ENCODE data around the gene CYP2F1.
A peak's percentile ranks its signal among the peaks of the same experiment; 100 is the strongest.
"Not testable (repeated sequence)": the region's sequence is repeated elsewhere in the genome, so short reads cannot be mapped to it uniquely, and the experiment has no call there.

CYP2F1 gene

DNA sequence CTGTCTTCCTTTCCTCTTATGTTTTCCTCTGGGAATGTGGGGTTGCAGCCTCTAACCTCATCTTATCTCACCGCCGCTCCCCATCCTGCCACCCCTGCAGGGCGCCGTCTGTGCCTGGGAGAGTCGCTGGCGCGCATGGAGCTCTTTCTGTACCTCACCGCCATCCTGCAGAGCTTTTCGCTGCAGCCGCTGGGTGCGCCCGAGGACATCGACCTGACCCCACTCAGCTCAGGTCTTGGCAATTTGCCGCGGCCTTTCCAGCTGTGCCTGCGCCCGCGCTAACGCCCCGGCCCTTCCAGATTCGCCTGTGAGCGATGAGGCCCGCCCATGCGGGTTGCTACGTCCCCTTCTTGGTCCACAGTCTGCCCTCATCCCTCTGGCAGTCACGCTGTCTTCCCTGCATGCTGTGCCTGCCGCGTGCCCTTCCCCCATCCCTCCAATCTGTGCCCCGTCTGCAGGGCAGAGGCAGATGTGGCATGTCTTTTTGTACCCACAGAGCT, 13.6 kb downstream of the CYP2F1 start:
- not testable (repeated sequence) for FAIRE-seq

DNA sequence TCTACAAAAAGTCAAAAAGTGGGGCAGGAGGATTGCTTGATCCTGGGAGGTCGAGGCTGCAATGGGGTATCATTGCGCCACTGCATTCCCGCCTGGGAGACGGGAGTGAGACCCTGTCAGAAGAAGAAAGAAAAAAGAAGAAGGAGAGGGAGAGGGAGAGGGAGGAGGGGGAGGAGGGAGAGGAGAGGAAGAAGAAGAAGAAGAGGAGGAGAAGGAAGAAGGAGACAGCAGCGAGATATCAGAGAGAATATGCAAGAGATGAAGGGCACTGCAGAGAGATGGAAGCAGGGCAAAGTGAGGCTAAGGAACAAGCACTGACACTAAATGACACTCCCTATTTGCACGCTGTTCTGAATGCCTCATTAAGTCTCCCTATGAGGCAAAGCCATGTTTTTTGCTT, 14.5 kb downstream of the CYP2F1 start:
- FAIRE-seq = no peak

DNA sequence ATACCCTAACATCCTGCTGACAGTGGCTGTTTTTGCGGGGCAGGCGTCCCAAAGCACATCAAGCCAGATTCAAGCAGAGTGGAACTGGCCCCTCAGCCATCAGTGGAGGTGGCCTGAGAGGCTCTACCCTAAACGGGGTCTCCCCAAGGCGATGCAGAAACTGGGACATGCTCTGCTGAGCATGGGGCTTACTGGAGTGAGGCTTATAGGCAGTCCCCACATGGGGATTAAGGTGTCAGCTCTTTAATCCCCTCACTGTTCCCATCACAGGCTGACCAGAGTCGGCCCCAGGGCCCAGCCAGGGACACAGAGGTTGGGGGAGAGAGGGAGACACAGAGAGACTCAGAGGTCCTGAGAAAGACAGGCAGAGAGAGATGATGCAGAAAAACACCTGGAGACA, 17.0 kb downstream of the CYP2F1 start:
- no peak for FAIRE-seq

DNA sequence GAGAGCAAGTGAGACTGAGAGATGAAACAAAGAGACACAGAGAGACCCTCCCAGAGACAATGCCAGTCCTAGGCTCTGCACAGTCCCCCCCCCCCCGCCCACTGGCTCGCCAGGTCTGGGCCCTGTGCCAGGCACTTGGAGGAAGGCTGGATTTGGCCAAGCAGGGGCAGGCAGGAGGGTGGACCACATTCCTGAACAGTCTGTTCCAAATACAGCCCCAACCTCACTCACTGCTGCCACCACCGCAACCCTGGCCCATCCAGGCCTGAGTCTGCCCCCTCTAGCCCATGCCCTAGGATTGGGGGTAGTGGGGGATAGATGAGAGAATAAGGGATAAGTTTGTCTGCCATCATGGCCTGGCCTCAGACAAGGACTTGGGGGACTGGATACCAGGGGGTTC, 19.0 kb downstream of the CYP2F1 start:
- no peak for FAIRE-seq

DNA sequence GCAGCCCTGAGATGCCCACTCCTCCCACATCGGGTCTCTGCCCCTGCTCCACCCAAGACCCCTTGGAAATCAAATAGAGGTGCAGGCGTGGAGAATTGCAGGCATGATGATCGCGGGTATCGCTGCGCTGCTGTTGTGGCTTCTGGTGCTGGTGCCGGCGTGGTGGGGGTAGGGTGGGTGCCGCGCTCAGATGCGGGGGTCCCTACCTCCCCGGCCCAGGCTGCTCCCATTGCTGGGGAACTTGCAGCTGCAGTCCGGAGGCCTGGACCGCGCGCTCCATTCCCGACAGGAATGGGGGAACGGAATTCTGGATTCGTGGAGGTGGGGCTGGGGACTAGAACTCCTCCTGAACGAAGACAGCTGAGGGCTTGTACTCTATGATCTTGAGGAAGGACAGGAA, 20.4 kb downstream of the CYP2F1 start:
- no peak for FAIRE-seq

DNA sequence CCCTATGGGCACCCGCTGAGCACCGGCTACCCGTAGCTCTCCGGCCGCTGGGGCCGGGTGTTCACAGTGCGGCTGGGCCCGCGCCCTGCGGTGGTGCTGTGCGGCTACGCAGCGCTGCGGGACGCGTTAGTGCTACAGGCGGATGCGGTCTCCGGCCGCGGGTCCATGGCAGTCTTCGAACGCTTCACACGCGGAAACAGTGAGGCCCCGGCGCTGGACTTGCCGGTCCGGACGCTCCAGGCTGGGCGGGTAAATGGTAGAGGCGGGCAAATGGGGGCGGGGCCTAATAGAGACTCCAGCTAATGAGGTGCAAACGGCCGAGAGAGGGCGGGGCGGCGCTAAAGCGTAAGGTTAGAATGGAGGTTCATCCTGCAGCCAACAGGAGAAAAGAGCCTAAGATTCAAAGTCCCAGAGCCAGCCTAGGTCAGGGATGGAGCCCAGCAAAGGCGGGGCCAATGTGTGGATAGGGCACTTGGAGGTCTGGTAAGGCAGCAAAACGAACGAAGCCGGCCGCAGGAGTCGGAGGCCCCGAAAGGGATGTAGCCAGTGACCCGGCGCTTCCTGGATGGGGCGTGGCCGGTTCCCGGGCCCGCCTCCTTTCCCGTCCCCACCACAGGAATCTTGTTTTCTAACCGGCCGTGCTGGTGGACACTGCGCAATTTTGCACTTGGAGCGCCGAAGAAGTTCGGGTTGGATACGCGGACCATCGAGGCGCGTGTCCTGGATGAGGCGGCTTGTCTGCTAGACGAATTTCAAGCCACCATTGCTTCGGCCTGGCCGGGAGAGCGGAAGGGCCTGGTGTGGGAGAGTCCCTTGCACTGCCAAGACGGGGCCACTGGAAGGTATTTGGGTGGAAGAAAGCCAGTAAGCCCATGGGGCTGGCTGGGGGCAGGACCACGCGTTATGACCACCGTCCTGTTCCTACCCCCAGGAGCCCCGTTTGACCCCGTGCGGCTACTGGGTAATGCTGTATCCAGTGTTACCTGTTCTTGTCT, 21.5 kb downstream of the CYP2F1 start:
- peak; percentile 95 for FAIRE-seq

DNA sequence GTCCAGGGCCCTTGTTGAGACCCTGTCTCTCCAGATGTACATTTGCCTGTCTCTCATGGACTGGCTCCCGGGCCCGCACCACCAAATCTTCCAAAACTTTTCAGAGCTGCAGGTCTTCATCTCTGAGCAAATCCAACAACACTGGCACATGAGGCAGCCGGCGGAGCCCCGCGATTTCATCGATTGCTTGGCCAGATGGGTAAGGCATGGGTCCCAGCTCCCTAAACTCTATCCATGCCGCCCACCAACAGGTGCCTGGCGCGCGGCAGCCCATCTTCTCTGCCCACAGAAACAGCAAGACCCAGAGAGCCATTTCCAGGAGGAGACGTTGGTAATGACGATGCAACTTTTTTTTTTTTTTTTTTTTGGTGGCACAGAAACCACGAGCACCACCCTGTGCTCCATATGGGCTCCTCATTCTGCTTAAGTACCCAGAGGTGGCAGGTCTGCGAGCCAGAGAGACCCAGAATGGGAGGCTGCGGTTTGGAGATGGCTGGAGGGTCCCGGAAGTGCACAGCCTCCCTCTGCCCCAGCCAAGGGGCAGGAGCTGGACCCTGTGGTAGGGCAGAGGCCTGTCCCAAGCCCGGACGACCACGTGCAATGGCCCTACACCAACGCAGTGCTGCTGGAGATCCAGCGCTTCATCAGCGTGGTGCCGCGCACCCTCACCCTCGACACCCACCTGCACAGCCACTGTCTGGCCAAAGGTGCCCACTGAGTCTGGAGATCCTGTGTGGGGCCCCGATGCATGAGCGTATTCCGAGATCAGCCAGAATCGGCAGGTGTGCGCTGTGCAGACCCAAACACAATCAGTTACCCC, 22.6 kb downstream of the CYP2F1 start:
- FAIRE-seq = no peak

DNA sequence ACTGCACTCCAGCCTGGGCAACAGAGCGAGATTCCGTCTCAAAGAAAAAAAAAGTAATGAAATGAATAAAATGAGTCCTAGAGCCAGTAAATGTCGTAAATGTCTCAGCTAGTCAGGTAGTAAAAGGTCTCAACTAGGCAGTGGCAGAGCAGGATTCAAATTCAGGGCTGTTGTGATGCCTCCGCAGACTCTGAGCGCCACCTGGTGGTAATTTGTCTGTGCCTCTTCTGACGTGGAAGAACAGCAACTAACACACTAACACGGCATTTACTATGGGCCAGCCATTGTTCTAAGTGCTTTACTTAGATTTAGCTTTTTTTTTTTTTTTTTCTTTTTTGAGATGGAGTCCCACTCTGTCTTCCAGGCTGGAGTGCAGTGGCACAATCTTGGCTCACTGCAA, 30.2 kb downstream of the CYP2F1 start:
- FAIRE-seq = peak; percentile 40

DNA sequence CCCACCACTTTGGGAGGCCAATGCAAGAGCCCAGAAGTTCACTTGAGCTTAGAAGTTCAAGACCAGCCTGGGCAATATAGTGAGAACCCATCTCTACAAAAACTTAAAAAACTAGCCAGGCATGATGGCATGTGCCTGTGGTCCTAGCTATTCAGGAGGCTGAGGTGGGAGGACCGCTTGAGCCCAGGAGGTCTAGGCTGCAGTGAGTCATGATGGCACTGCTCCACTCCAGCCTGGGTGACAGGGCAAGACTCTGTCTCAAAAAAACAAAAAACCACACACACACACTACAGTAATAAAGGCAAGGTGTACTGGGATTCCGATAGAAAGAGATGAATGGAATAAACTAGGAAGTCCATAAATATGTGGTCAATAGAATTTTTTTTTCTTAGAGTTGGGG, 35.6 kb downstream of the CYP2F1 start:
- FAIRE-seq = no peak

DNA sequence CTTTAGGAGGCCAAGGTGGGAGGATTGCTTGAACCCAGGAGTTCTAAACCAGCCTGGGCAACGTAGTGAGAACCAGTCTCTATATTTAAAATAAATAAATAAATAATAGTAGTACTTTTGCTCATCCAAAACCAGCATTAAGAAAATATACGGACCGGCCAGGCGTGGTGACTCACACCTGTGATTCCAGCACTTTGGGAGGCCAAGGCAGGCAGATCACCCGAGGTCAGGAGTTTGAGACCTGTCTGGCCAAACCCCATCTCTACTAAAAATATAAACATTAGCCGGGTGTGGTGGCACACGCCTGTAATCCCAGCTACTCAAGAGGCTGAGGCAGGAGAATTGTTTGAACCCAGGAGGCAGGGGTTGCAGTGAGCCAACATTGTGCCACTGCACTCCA, 36.8 kb downstream of the CYP2F1 start:
- FAIRE-seq = not testable (repeated sequence)

DNA sequence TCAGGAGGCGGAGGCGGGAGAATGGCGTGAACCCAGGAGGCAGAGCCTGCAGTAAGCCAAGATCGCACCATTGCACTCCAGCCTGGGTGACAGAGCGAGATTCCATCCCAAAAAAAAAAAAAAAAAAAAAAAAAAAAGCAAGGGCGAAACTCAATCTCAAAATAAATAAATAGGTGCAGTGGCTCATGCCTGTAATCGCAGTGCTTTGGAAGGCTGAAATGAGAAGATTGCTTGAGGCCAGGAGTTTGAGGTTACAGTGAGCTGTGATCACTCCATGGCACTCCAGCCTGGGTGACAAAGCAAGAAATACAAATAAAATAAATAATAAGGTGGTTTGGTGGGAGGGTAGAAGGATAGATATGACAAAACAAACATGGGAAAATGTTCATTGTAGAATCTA, 39.8 kb downstream of the CYP2F1 start:
- FAIRE-seq = no peak

DNA sequence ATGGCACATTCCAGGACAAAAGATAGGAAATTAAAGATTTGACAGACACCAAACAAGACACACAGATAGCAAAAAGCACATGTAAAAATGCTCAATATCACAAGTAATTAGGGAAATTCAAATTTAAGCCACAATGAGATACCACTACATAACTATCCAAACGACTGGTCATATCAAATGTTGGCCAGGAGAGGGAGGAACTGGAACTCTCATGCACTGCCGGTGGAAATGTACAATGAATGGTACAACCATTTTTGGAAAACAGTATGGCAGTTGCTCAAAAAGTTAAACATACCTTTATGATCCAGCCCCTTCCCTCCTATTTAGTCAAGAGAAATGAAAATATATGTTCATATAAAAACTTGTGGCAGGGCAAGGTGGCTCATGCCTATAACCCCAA, 42.0 kb downstream of the CYP2F1 start:
- FAIRE-seq = no peak

DNA sequence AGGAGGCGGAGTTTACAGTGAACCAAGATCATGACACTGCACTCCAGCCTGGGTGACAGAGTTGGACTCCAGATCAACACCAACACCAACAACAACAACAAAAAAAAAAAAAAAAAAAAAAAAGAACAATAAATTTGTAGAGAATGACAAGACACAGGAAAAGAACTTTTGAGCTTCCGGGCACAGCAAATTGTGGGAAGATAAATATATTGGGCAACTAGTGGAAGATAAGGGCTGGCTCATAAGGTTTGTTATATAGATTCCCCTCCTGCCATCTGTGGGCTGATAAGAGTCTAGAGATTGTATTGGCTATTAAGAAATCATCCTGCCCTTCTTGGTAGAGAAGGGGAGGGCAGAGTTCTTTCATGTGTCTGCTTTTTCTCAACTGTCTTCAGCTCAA, 45.6 kb downstream of the CYP2F1 start:
- no peak for FAIRE-seq

DNA sequence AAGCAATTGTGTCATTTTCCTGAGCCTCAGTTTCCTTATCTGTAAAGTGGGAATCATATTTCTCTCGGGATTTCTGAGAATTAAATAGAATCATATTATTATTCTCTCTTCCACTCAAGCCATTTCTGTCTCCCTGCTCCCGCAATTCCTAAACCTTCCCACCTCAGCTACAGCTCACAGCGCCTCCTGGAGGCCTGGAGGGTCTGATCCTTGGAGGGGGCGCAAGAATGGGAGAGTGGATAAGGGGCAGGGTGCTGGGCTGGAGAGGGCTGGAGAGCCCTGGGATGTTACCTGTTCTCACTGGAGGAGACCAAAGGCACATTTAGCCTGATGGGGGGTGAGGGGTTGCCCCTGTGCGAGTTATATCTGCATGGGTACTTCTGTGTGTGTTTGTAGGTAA, 47.7 kb downstream of the CYP2F1 start:
- FAIRE-seq = no peak

DNA sequence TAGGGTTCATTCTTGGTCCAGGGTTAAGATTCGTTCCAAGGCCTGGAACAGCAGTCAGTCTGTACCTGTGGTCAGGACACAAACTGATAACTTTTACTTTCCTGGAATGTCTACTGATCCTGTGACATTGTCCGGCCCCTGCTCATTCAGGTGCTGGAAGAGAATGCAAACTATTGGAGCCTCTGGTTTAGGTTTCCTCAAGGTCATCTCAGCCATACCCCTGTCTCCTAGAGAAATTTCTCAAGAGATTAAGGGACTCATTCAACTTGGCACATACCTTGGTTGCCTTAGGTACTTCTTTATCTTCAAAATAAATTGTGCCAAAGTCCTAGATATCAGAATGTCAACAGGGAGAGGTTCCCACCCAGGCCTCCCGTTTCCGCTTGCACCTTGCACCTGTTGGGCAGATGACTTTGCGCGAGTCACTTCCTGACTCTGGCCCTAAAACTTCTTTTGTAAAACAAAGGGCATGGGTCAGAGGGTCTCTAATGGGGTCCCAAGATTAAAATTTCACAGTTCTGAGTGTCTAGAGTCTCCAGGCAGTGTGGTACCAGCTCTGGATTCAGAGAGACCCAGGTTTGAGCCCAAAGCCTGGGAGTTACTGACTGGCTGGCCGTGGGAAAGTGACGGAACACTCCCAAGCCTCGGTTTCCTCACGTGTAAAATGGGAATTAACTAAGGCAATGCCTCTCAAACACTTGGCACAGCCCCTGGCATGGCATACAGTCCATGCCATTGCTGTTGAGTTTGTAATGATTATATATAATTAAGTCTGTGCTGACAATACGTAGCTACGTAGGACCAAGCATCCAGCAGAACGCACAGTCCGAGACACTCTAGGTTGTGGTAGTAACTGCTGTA, 52.9 kb downstream of the CYP2F1 start:
- no peak for FAIRE-seq

DNA sequence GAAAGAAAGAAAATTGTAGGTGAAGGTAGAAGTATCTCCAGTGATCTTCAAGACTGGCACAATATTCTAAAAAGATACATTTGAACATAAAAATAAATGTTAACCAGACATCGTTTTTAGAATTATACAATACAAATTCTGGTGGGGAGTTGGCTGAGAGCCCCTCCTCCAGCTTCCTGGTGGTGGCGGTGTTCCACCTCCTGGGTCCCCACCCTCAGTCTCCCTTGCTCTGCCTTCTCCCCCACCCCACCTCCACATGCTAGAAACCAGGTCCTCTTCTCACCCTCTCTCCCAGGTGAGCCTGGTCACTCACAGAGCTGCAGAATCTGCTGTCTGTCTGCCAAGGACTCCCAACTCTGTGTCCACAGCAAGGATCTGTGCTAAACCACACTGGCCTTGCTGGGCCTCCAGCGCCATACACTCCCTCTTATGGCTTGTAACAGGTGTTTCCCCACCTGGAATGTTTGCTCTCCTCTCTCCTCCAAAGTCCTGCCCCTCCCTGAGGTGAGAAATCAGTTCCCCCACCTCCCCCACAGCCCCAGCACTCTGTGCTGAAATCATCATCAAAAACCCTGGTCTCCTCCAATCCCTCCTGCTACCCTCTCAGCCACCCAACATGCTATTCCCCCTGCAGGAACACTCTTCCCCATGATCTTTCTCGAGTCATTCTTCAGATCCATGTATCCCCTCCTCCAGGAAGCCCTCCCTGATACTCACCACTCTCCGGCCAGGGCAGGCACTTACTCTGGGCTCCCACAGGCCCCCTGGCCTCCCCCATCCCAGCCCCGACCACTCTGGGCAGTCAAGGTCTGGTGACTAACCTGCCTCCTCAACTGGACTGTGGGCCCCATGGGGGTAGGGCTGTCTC, 58.3 kb downstream of the CYP2F1 start:
- FAIRE-seq = no peak

DNA sequence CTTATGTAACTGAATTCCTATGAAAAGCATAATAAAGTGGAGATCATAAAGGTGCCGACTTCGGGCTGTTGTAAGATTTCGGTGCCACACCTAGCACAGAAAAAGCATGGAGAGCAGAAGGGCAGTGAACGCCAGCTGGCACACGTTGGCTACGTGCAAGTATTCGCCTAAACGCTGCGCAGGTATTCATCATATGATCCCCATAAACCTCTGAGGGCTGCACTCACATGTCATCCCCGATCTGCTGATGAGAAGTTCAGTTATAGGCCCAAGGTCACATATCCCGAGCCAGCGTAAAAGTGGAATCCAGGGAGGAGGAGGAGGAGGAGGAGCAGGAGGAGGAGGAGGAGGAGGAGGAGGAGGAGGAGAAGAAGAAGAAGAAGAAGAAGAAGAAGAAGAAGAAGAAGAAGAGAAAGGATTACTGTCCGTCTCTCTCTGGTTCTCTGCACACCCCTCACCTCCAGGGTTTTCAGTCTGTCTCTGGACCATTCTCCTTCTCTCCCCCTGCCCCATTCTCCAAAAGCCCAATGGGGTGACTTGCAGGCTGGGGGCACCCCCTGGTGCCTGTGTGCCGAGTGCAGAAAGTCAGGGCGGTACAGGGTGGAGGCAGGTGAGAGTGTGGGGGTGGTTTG, 60.2 kb downstream of the CYP2F1 start:
- FAIRE-seq = no peak

DNA sequence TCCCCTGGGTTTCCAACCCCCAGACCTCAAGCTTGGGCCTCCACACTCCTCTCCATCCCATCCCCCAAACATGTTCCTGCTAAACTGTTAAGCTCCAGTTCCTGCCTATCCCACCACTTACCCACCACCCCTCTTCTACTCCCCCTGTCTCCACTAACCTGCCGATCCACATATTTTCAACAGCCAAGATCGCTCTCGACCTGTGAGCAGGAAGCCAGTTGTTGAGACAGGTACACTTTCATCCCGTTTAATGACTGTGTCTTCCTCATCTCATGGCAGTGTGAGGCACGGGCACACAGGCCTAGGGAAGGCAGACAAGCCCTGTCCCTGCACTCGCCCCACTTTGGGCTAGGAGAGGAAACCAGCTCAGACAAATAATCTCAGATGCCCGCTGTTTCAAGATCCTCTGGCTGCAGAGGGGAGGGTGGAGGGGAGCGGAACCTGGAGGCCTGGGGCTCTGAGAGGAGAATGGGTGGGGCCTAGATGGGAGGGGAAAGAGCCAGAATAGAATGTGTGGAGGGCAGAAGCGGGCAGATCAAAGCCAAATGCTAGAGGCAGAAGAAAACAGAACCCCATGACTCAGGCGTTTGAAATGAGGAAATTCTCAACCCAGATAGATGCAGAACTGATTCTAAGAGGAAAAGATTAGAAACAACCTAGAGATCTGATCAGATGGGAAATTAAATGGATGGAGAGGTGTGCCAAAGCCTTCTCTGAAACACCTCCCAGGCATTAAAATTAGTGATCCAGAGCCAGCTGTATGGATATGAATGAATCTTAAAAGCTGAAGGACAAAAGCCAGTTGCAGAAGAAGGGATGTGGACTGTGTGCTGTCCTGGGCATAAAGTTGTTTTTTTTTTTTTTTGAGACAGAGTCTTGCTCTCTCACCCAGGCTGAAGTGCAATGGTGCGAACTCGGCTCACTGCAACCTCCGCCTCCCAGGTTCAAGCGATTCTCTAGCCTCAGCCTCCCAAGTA, 61.9 kb downstream of the CYP2F1 start:
- no peak for FAIRE-seq
